Measurements from ENCODE around the gene PHLPP2.

Gene PHLPP2

GRCh38 chr16:71666928-71667707 lies 57.4 kb downstream of the PHLPP2 start:
- DNase-seq: no peak

- no peak for DNase-seq
Observed at GRCh38 chr16:71666264-71666663, 58.2 kb downstream of the PHLPP2 start.

GRCh38 chr16:71659471-71659870 lies 65.0 kb downstream of the PHLPP2 start:
- no peak for DNase-seq

- DNase-seq: no peak
Observed at GRCh38 chr16:71658771-71659170, 65.7 kb downstream of the PHLPP2 start.

- no peak for DNase-seq
Observed at GRCh38 chr16:71649704-71650103, 74.8 kb downstream of the PHLPP2 start.

- no peak for DNase-seq
Observed at GRCh38 chr16:71648921-71649320, 75.6 kb downstream of the PHLPP2 start.

GRCh38 chr16:71648162-71648561 lies 76.3 kb downstream of the PHLPP2 start:
- no peak for DNase-seq

- no peak for DNase-seq
Observed at GRCh38 chr16:71647391-71647790, 77.1 kb downstream of the PHLPP2 start.

- peak; percentile 38 for DNase-seq
Observed at GRCh38 chr16:71645450-71645849, 79.1 kb downstream of the PHLPP2 start.

- DNase-seq: peak; percentile 95
Observed at GRCh38 chr16:71637398-71637797, 87.1 kb downstream of the PHLPP2 start.

GRCh38 chr16:71635632-71636031 lies 88.9 kb downstream of the PHLPP2 start:
- DNase-seq: no peak

- DNase-seq: no peak
Observed at GRCh38 chr16:71631776-71632175, 92.7 kb downstream of the PHLPP2 start.

GRCh38 chr16:71630808-71631207 lies 93.7 kb downstream of the PHLPP2 start:
- DNase-seq: no peak

GRCh38 chr16:71629278-71630016 lies 95.1 kb downstream of the PHLPP2 start:
- DNase-seq: no peak

GRCh38 chr16:71628810-71629209 lies 95.7 kb downstream of the PHLPP2 start:
- DNase-seq: peak; percentile 52

GRCh38 chr16:71627731-71628181 lies 96.7 kb downstream of the PHLPP2 start:
- DNase-seq: no peak

- DNase-seq: no peak
Observed at GRCh38 chr16:71626858-71627213, 97.7 kb downstream of the PHLPP2 start.

GRCh38 chr16:71626018-71626857 lies 98.3 kb downstream of the PHLPP2 start, which contains the start of gene MARVELD3:
MARVELD3 (plus strand) TSS chr16:71626184; CDS start chr16:71626230, 46 bp downstream.
- DNase-seq: no peak

GRCh38 chr16:71625113-71625850 lies 99.2 kb downstream of the PHLPP2 start:
- DNase-seq: no peak

GRCh38 chr16:71623597-71623996 lies 100.9 kb downstream of the PHLPP2 start:
- DNase-seq: no peak

GRCh38 chr16:71622088-71622487 lies 102.4 kb downstream of the PHLPP2 start:
- DNase-seq: no peak

- no peak for DNase-seq
Observed at GRCh38 chr16:71618429-71618828, 106.1 kb downstream of the PHLPP2 start.
